ENCODE results near the gene MRPS5. TPM values are rescaled to one million over a fixed set of nuclear protein-coding genes. Genes with fewer than 3 reads are reported as not detected.

MRPS5 gene
- total and polyA plus RNA-seq, 12 donors: 50.6 to 144 (median 61.7) TPM

- Histone ChIP-seq H3K27me3 (peaks cover 0 to 29% (median 5%) of the 10 kb centered on the region in 7 donors), H3K27ac (no peak overlapping the region), H3K4me3 (no peak overlapping the region), H3K9me3 (no peaks in the 10 kb centered on the region), H3K4me1 (peaks cover 0 to 2% (median 0%) of the 10 kb centered on the region in 9 donors), H3K36me3 (no peaks in the 10 kb centered on the region)
- no peak for TF ChIP-seq CTCF (IDR thresholded peaks at IDR 0.05)
- no peak for DNase-seq
- WGBS, 2 donors: 75 to 78% methylated on average over 15 of the region's 15 CpGs
- ATAC-seq: no peak
- intact Hi-C loops (cut with DNase I): no loop called here
Observed at GRCh38 chr2:95048825-95049682, 72.6 kb downstream of the MRPS5 start.

GRCh38 chr2:95047629-95048510 lies 73.7 kb downstream of the MRPS5 start:
- peaks cover 3 to 14% (median 10%) of the 10 kb centered on the region in 9 donors for H3K4me1 ChIP-seq
- no peak overlapping the region for H3K4me3 ChIP-seq
- no peak for DNase-seq
- H3K9me3 ChIP-seq: no peaks in the 10 kb centered on the region
- peaks cover 0 to 20% (median 0%) of the 10 kb centered on the region in 7 donors for H3K27me3 ChIP-seq
- 76 to 83% methylated on average over 17 of the region's 17 CpGs for WGBS, 2 donors
- no peak overlapping the region for H3K27ac ChIP-seq
- intact Hi-C loops (cut with DNase I): no loop called here
- TF ChIP-seq CTCF (IDR thresholded peaks at IDR 0.05): no peak
- no peaks in the 10 kb centered on the region for H3K36me3 ChIP-seq
- ATAC-seq: no peak

GRCh38 chr2:95046371-95047112 lies 75.1 kb downstream of the MRPS5 start:
- 88 to 92% methylated on average over 13 of the region's 13 CpGs for WGBS, 2 donors
- no peak for TF ChIP-seq CTCF (IDR thresholded peaks at IDR 0.05)
- Histone ChIP-seq H3K27ac (no peak overlapping the region), H3K27me3 (peaks cover 0 to 11% (median 0%) of the 10 kb centered on the region in 7 donors), H3K9me3 (no peaks in the 10 kb centered on the region), H3K4me3 (no peak overlapping the region), H3K4me1 (peaks cover 3 to 22% (median 15%) of the 10 kb centered on the region in 9 donors), H3K36me3 (no peaks in the 10 kb centered on the region)
- DNase-seq (no peak), ATAC-seq (no peak)
- intact Hi-C loops (cut with DNase I): no loop called here

GRCh38 chr2:95044601-95045000 lies 77.0 kb downstream of the MRPS5 start:
- Histone ChIP-seq H3K36me3 (no peaks in the 10 kb centered on the region), H3K4me3 (no peak overlapping the region), H3K4me1 (peaks cover 3 to 31% (median 15%) of the 10 kb centered on the region in 9 donors), H3K27ac (no peak overlapping the region), H3K27me3 (peaks cover 0 to under 1% (median 0%) of the 10 kb centered on the region in 7 donors), H3K9me3 (no peaks in the 10 kb centered on the region)
- DNase-seq: no peak
- 71 to 84% methylated on average over 5 of the region's 5 CpGs for WGBS, 2 donors
- ATAC-seq: no peak
- intact Hi-C loops (cut with DNase I): no loop called here
- no peak for TF ChIP-seq CTCF (IDR thresholded peaks at IDR 0.05)
